Measurements from ENCODE around the gene CCDC47.
"Not testable (repeated sequence)": the region's sequence is repeated elsewhere in the genome, so short reads cannot be mapped to it uniquely, and the experiment has no call there.

The CCDC47 gene

DNA sequence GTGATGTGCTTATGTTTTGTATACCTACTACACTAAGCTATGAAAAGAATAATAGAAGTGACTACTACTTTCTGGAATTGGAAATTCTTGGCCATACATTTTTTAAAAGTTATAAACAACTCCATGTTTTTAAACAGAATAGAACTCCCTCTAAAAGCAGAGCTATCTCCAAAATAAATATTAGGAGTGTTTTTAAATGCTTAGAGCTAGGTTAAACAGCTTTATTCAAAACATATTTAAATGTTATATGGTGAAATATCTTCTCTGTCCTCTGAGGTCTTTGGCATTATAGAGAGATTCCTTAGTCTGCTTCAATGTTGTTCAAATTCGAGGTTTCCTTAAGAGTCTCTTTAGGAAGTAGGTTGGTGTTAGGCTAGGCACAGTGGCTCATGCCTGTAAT is 30.9 kb upstream of the CCDC47 start:
- H3K27me3 ChIP-seq (ENCODE audit: control insufficient read depth, insufficient read depth, low read length), result no peaks in the 10 kb centered on the region
- no peak overlapping the region for H3K4me3 ChIP-seq (ENCODE audit: low read length)
- no peak overlapping the region for H3K27ac ChIP-seq (ENCODE audit: low read length)
- H3K9ac ChIP-seq (ENCODE audit: low read length), result no peak overlapping the region
- H3K9me3 ChIP-seq (ENCODE audit: control insufficient read depth, low read depth, low read length), result no peaks in the 10 kb centered on the region
- H3K36me3 ChIP-seq (ENCODE audit: control insufficient read depth, low read depth, low read length), result peaks cover 93% of the 10 kb centered on the region
- H3K4me1 ChIP-seq (ENCODE audit: control insufficient read depth, low read depth, low read length), result no peaks in the 10 kb centered on the region

DNA sequence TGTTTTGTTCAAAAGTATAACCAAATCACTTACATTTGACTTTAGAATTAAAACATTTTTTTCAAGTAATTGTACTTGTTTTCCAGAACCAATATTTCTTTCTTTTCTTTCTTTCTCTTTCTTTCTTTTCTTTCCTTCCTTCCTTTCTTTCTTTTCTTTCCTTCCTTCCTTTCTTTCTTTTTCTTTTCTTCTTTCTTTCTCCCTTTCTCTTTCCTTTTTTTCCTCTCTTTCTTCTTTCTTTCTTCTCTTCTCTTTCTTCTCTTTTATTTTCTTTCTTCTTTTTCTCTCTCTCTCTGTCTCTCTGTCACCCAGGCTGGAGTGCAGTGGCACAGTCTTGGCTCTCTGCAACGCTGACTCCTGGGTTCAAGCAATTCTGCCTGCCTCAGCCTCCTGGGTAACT is 27.4 kb upstream of the CCDC47 start:
- H3K9ac ChIP-seq (ENCODE audit: low read length), result no peak overlapping the region
- peaks cover 91% of the 10 kb centered on the region for H3K36me3 ChIP-seq (ENCODE audit: control insufficient read depth, low read depth, low read length)
- no peaks in the 10 kb centered on the region for H3K27me3 ChIP-seq (ENCODE audit: control insufficient read depth, insufficient read depth, low read length)
- no peaks in the 10 kb centered on the region for H3K9me3 ChIP-seq (ENCODE audit: control insufficient read depth, low read depth, low read length)
- no peak overlapping the region for H3K4me3 ChIP-seq (ENCODE audit: low read length)
- H3K27ac ChIP-seq (ENCODE audit: low read length), result no peak overlapping the region
- H3K4me1 ChIP-seq (ENCODE audit: control insufficient read depth, low read depth, low read length), result no peaks in the 10 kb centered on the region

DNA sequence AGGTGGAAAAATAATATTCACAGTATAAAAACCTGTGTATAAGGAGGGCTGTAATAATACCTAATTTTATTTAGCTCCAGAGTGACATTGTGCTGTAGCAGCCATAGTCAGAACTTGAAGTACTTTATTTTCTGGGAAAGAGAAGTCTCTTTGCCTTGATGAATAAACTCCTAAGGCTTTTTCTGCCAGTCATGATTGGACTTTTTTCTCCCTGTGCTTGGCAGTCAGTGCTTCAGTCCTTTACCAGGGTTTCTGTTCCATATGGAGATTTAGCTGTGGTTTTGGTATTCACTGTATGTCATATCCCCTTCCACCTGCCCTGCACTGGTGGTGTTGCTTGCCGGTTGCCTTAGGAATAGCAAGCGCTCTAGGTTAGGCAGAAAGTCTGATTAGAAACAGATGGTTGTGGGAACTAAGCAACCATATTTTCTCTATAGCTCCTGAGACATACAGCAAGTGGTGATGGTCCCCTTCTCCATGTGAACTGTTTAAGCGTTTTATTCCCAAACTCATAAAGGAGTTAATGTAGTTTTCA is 25.2 kb upstream of the CCDC47 start:
- Histone ChIP-seq H3K27me3 (ENCODE audit: control insufficient read depth, insufficient read depth, low read length) (no peaks in the 10 kb centered on the region), H3K9ac (ENCODE audit: low read length) (no peak overlapping the region), H3K9me3 (ENCODE audit: control insufficient read depth, low read depth, low read length) (no peaks in the 10 kb centered on the region), H3K27ac (ENCODE audit: low read length) (no peak overlapping the region), H3K4me3 (ENCODE audit: low read length) (no peak overlapping the region), H3K4me1 (ENCODE audit: control insufficient read depth, low read depth, low read length) (no peaks in the 10 kb centered on the region), H3K36me3 (ENCODE audit: control insufficient read depth, low read depth, low read length) (peaks cover 94% of the 10 kb centered on the region)

DNA sequence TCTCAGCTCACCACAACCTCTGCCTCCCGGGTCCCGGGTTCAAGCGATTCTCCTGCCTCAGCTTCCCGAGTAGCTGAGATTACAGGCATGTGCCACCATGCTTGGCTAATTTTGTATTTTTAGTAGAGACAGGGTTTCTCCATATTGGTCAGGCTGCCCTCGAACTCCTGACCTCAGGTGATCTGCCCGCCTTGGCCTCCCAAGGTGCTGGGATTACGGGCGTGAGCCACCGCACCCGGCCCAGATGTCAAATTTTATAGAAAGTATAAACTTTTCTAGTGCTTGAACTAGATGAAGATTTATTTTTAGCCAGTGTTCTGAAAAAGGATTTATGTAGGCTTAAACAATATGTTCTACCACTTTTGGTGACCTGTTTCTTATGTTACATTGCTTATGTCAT is 23.0 kb upstream of the CCDC47 start:
- H3K27me3 ChIP-seq (ENCODE audit: control insufficient read depth, insufficient read depth, low read length); H3K27ac ChIP-seq (ENCODE audit: low read length); H3K9ac ChIP-seq (ENCODE audit: low read length); H3K9me3 ChIP-seq (ENCODE audit: control insufficient read depth, low read depth, low read length); H3K4me3 ChIP-seq (ENCODE audit: low read length); H3K4me1 ChIP-seq (ENCODE audit: control insufficient read depth, low read depth, low read length): not testable (repeated sequence)
- H3K36me3 ChIP-seq (ENCODE audit: control insufficient read depth, low read depth, low read length), result peaks cover 96% of the 10 kb centered on the region

DNA sequence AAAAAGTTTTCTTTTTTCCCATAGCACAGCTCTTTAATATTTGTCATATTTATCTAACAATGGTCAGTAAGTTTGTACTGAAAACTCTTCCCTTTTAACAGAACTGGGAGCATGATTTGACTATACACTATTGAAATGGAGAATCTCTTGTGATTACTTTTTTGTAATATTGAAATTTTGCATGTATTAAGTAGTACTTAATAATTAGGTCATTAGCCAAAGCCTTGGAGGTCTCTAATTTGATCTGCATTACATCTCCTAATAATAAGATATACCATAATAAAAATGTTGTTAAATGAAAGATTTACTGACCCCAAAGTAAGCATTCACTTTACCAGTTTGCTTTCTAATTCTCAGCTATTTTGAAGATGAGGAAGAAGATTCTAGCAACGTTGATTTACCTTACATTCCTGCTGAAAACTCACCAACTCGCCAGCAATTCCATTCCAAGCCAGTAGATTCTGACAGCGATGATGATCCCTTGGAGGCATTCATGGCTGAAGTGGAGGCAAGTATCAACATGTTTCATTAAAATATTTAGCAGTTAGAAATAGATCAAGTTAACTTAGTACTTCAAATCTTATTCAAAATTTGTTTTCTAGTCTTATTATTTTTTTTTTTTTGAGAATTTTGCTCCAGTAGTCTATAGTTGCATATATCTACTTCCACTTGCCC is 18.8 kb upstream of the CCDC47 start:
- H3K4me1 ChIP-seq (ENCODE audit: control insufficient read depth, low read depth, low read length), result no peaks in the 10 kb centered on the region
- H3K27ac ChIP-seq (ENCODE audit: low read length), result no peak overlapping the region
- H3K27me3 ChIP-seq (ENCODE audit: control insufficient read depth, insufficient read depth, low read length), result no peaks in the 10 kb centered on the region
- no peak overlapping the region for H3K9ac ChIP-seq (ENCODE audit: low read length)
- no peak overlapping the region for H3K4me3 ChIP-seq (ENCODE audit: low read length)
- H3K9me3 ChIP-seq (ENCODE audit: control insufficient read depth, low read depth, low read length), result no peaks in the 10 kb centered on the region
- H3K36me3 ChIP-seq (ENCODE audit: control insufficient read depth, low read depth, low read length), result peaks cover 95% of the 10 kb centered on the region

DNA sequence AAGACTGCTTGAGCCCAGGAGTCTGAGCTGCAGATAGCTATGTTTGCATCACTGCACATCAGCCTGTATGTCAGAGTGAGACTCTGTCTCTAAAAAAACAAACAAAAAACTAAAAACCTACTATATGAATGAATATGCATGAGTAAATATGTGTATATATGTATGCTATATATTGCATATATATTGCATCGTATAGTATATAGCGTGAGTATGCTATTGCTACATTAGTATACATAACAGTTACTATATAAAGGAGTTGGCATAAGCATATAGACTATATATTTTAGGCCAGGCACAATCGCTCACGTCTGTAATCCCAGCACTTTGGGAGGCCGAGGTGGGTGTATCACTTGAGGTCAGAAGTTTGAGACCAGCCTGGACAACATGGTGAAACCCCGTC is 16.7 kb upstream of the CCDC47 start:
- Histone ChIP-seq H3K9ac (ENCODE audit: low read length) (no peak overlapping the region), H3K9me3 (ENCODE audit: control insufficient read depth, low read depth, low read length) (no peaks in the 10 kb centered on the region), H3K4me1 (ENCODE audit: control insufficient read depth, low read depth, low read length) (no peaks in the 10 kb centered on the region), H3K27ac (ENCODE audit: low read length) (no peak overlapping the region), H3K27me3 (ENCODE audit: control insufficient read depth, insufficient read depth, low read length) (no peaks in the 10 kb centered on the region), H3K36me3 (ENCODE audit: control insufficient read depth, low read depth, low read length) (peaks cover 88% of the 10 kb centered on the region), H3K4me3 (ENCODE audit: low read length) (no peak overlapping the region)

DNA sequence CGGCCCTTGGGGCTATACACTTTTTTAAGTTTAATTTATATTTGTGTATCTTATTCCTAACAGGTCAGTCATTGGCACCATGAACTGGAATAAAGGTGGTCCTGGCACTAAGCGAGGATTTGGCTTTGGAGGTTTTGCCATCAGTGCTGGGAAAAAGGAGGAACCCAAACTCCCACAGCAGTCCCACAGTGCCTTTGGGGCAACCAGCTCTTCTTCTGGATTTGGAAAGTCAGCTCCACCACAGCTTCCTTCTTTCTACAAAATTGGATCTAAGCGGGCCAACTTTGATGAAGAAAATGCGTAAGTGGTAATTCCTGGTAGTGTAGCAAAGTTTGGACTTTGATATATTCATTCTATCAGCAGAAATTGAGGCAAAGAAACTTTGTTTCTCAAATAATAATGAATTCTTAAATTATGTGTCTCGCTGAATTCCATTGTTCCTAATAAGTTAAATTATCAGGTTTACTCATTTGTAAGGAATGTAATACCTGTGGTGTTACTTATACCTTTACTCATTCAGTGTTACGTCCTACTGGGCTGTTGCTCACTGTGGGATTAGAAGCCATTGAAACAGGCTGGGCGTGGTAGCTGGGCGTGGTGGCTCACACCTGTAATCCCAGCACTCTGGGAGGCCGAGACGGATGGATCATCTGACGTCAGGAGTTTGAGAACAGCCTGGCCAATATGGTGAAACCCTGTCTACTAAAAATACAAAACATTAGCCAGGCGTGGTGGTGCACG is 13.7 kb upstream of the CCDC47 start:
- H3K4me3 ChIP-seq (ENCODE audit: low read length), result no peak overlapping the region
- H3K9me3 ChIP-seq (ENCODE audit: control insufficient read depth, low read depth, low read length), result no peaks in the 10 kb centered on the region
- no peak overlapping the region for H3K27ac ChIP-seq (ENCODE audit: low read length)
- H3K9ac ChIP-seq (ENCODE audit: low read length), result no peak overlapping the region
- no peaks in the 10 kb centered on the region for H3K27me3 ChIP-seq (ENCODE audit: control insufficient read depth, insufficient read depth, low read length)
- H3K36me3 ChIP-seq (ENCODE audit: control insufficient read depth, low read depth, low read length), result peaks cover 68% of the 10 kb centered on the region
- H3K4me1 ChIP-seq (ENCODE audit: control insufficient read depth, low read depth, low read length), result no peaks in the 10 kb centered on the region

DNA sequence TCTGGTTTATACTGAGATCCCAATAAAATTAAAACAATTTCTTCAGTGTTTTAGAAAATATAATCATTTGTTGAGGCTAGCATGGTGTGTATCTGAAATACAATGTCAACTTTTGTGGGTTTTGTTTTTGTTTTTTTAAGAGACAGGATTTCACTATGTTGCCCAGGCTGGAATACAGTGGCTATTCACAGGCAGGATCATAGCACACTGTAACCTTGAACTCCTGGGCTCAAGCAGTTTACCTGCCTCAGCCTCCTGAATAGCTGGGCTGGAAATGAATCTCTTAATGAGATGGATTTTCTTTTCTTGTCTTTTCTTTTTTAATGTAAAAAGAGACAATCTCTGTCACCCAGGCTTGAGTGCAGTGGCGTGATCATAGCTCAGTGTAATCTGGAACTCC is 12.7 kb upstream of the CCDC47 start:
- no peaks in the 10 kb centered on the region for H3K27me3 ChIP-seq (ENCODE audit: control insufficient read depth, insufficient read depth, low read length)
- no peak overlapping the region for H3K4me3 ChIP-seq (ENCODE audit: low read length)
- no peak overlapping the region for H3K9ac ChIP-seq (ENCODE audit: low read length)
- H3K4me1 ChIP-seq (ENCODE audit: control insufficient read depth, low read depth, low read length), result no peaks in the 10 kb centered on the region
- no peaks in the 10 kb centered on the region for H3K9me3 ChIP-seq (ENCODE audit: control insufficient read depth, low read depth, low read length)
- peaks cover 58% of the 10 kb centered on the region for H3K36me3 ChIP-seq (ENCODE audit: control insufficient read depth, low read depth, low read length)
- H3K27ac ChIP-seq (ENCODE audit: low read length), result no peak overlapping the region

DNA sequence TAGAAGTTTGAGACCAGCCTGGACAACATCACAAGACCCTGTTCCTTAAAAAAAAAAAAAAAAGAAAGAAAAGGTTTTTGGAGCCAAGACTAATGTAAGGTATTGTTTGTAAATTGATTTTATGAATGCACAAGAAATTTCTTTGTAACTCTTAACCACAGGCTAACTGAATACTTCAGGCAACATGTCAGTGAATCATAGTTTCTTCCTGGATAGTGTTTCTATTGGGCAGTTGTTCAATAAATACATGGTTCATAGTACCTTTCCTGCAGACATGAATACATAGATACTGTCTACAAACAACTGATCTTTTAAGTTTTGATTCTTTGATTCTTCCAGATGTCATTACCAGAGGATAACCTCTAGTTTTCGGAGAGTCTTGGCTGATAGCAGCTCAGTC is 12.2 kb upstream of the CCDC47 start:
- Histone ChIP-seq H3K9ac (ENCODE audit: low read length) (no peak overlapping the region), H3K4me1 (ENCODE audit: control insufficient read depth, low read depth, low read length) (no peaks in the 10 kb centered on the region)

DNA sequence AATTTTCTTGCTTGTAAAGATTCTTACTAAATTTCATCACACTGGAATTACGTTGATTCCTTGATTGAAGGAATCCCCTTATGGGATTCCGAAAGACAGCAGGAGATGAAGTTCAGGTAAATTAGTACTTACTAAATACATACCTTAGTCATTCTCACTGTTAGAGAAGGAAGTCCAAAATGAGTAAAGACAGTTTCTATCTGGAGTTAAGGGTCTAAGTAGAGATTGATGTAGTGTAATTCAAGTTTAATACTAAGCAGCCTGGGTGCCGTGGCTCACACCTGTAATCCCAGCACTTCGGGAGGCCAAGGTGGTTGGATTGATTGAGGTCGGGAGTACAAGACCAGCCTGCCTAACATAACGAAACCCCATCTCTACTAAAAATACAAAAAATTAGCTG is 10.1 kb upstream of the CCDC47 start:
- Histone ChIP-seq H3K27ac (ENCODE audit: low read length) (no peak overlapping the region), H3K36me3 (ENCODE audit: control insufficient read depth, low read depth, low read length) (peaks cover 48% of the 10 kb centered on the region), H3K9me3 (ENCODE audit: control insufficient read depth, low read depth, low read length) (no peaks in the 10 kb centered on the region), H3K4me1 (ENCODE audit: control insufficient read depth, low read depth, low read length) (no peaks in the 10 kb centered on the region), H3K9ac (ENCODE audit: low read length) (no peak overlapping the region), H3K27me3 (ENCODE audit: control insufficient read depth, insufficient read depth, low read length) (no peaks in the 10 kb centered on the region), H3K4me3 (ENCODE audit: low read length) (no peak overlapping the region)

More for the DNA sequence above, 12.2 kb upstream of the CCDC47 start:
- H3K27me3 ChIP-seq (ENCODE audit: control insufficient read depth, insufficient read depth, low read length), result no peaks in the 10 kb centered on the region
- H3K36me3 ChIP-seq (ENCODE audit: control insufficient read depth, low read depth, low read length), result peaks cover 54% of the 10 kb centered on the region
- no peak overlapping the region for H3K27ac ChIP-seq (ENCODE audit: low read length)
- H3K9me3 ChIP-seq (ENCODE audit: control insufficient read depth, low read depth, low read length), result no peaks in the 10 kb centered on the region
- H3K4me3 ChIP-seq (ENCODE audit: low read length), result no peak overlapping the region

DNA sequence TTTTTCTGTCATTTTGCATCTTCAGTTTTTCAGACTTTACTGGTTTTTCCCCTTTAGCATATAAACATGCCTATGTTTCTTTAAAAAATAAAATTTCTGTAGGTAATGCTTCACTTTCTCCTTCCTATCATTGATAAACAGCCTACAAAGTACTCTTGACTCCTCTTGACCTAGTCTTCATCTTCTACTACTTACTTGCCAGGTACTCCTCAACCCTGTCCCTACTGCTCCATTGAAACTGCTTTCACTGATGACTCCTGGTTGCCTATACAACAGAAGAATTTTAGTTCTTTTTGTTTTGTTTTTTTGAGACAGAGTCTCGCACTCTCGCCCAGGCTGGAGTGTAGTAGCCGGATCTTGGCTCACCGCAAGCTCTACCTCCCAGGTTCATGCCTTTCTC is 7.5 kb upstream of the CCDC47 start:
- Histone ChIP-seq H3K9me3 (ENCODE audit: control insufficient read depth, low read depth, low read length) (no peaks in the 10 kb centered on the region), H3K9ac (ENCODE audit: low read length) (no peak overlapping the region), H3K27ac (ENCODE audit: low read length) (no peak overlapping the region), H3K4me3 (ENCODE audit: low read length) (no peak overlapping the region), H3K27me3 (ENCODE audit: control insufficient read depth, insufficient read depth, low read length) (no peaks in the 10 kb centered on the region), H3K36me3 (ENCODE audit: control insufficient read depth, low read depth, low read length) (peaks cover 37% of the 10 kb centered on the region), H3K4me1 (ENCODE audit: control insufficient read depth, low read depth, low read length) (peaks cover 2% of the 10 kb centered on the region)

DNA sequence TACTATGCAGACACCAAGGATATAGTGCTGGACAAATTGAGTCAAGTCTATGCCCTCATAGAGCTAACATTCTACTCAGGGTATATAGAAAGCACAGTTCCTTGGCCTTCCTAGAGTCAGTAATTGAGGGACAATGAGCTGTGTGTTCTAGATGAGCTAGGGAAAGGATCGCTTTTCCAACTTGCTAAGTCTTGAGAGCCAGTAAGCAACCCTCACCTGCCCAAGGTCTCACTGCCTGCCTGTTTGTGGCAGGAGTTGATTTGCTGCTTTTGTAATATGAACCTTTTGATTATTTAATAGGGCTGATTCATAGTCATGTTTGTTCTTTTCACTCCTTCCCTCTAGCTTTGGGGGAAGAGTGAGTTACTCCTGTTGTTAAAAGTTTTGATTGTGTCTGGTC is 7.1 kb upstream of the CCDC47 start:
- Histone ChIP-seq H3K27ac (ENCODE audit: low read length) (no peak overlapping the region), H3K4me1 (ENCODE audit: control insufficient read depth, low read depth, low read length) (peaks cover 7% of the 10 kb centered on the region), H3K27me3 (ENCODE audit: control insufficient read depth, insufficient read depth, low read length) (no peaks in the 10 kb centered on the region), H3K4me3 (ENCODE audit: low read length) (no peak overlapping the region), H3K9ac (ENCODE audit: low read length) (no peak overlapping the region), H3K9me3 (ENCODE audit: control insufficient read depth, low read depth, low read length) (no peaks in the 10 kb centered on the region), H3K36me3 (ENCODE audit: control insufficient read depth, low read depth, low read length) (peaks cover 38% of the 10 kb centered on the region)
